ENCODE data around the gene RABGEF1. TPM values are rescaled to one million over a fixed set of nuclear protein-coding genes. Genes with fewer than 3 reads are reported as not detected.

Gene RABGEF1
- total RNA-seq, 1 donor from 2014 or later = 36.5 TPM

- H3K4me3 ChIP-seq = no peak overlapping the region
- H3K4me2 ChIP-seq = no peak overlapping the region
- H3K79me2 ChIP-seq (ENCODE audit: low read depth) = no peaks in the 10 kb centered on the region
- no peak for DNase-seq (ENCODE audit: low spot score)
- H3F3A ChIP-seq (ENCODE audit: low read depth) = no peaks in the 10 kb centered on the region
- no peak overlapping the region for H2AFZ ChIP-seq (replicated peaks)
- Mint-ChIP-seq H3K36me3 (peaks cover 32% of the 10 kb centered on the region), H3K9me3 (peaks cover 28% of the 10 kb centered on the region), H3K27me3 (ENCODE audit: insufficient read depth, low read depth) (peaks cover 5% of the 10 kb centered on the region), H3K4me3 (no peak overlapping the region), H3K27ac (no peak overlapping the region), H3K4me1 (no peaks in the 10 kb centered on the region)
- H3K27ac ChIP-seq = no peak overlapping the region
- no peaks in the 10 kb centered on the region for H4K20me1 ChIP-seq (ENCODE audit: low read depth)
- H3K4me1 ChIP-seq = no peaks in the 10 kb centered on the region
- no peak overlapping the region for H3K9ac ChIP-seq
- no peaks in the 10 kb centered on the region for H3K27me3 ChIP-seq
- TF ChIP-seq, protein P1, sequence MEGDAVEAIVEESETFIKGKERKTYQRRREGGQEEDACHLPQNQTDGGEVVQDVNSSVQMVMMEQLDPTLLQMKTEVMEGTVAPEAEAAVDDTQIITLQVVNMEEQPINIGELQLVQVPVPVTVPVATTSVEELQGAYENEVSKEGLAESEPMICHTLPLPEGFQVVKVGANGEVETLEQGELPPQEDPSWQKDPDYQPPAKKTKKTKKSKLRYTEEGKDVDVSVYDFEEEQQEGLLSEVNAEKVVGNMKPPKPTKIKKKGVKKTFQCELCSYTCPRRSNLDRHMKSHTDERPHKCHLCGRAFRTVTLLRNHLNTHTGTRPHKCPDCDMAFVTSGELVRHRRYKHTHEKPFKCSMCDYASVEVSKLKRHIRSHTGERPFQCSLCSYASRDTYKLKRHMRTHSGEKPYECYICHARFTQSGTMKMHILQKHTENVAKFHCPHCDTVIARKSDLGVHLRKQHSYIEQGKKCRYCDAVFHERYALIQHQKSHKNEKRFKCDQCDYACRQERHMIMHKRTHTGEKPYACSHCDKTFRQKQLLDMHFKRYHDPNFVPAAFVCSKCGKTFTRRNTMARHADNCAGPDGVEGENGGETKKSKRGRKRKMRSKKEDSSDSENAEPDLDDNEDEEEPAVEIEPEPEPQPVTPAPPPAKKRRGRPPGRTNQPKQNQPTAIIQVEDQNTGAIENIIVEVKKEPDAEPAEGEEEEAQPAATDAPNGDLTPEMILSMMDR (IDR thresholded peaks at IDR 0.05) = no peak
- TF ChIP-seq EZH2 (IDR thresholded peaks at IDR 0.05) = no peak
- no peak for TF ChIP-seq EZH2phosphoT487 (IDR thresholded peaks at IDR 0.05)
- H3K36me3 ChIP-seq = peaks cover 3% of the 10 kb centered on the region
- peaks cover 7% of the 10 kb centered on the region for H3K9me3 ChIP-seq (ENCODE audit: low read depth)
These were observed 13.5 kb upstream of the RABGEF1 start for GRCh38 chr7:66727058-66727457.

DNA sequence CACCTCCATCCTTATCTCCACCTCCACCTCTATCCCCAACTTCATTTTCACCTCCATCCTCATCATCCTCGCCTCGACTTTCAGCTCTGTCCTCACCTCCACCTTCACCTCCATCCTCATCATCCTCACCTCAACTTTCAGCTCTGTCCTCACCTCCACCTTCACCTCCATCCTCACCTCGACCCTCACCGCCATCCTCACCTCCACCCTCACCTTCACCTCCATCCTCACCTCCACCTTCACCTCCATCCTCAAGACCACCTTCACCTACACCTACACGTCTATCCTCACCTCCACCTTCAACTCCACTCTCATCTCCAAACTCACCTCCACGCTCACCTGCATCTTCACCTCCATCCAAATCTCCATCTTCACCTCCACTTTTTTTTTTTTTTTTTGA is 12.0 kb upstream of the RABGEF1 start:
- Histone ChIP-seq H3K4me2 (no peak overlapping the region), H2AFZ (replicated peaks) (no peak overlapping the region), H3F3A (ENCODE audit: low read depth) (no peaks in the 10 kb centered on the region), H3K27ac (no peak overlapping the region), H3K9ac (no peak overlapping the region), H3K36me3 (peaks cover 3% of the 10 kb centered on the region), H3K4me3 (no peak overlapping the region), H3K79me2 (ENCODE audit: low read depth) (no peaks in the 10 kb centered on the region), H3K9me3 (ENCODE audit: low read depth) (peaks cover 5% of the 10 kb centered on the region), H3K27me3 (no peaks in the 10 kb centered on the region), H3K4me1 (no peaks in the 10 kb centered on the region), H4K20me1 (ENCODE audit: low read depth) (no peaks in the 10 kb centered on the region)
- Mint-ChIP-seq H3K4me1 (no peaks in the 10 kb centered on the region), H3K9me3 (peaks cover 18% of the 10 kb centered on the region), H3K27ac (no peak overlapping the region), H3K4me3 (no peak overlapping the region), H3K36me3 (peaks cover 24% of the 10 kb centered on the region), H3K27me3 (ENCODE audit: insufficient read depth, low read depth) (peaks cover 5% of the 10 kb centered on the region)
- TF ChIP-seq, protein P1 (IDR thresholded peaks at IDR 0.05) = no peak
- TF ChIP-seq EZH2phosphoT487 (IDR thresholded peaks at IDR 0.05) = no peak
- TF ChIP-seq EZH2 (IDR thresholded peaks at IDR 0.05) = no peak
- DNase-seq (ENCODE audit: low spot score) = no peak

DNA sequence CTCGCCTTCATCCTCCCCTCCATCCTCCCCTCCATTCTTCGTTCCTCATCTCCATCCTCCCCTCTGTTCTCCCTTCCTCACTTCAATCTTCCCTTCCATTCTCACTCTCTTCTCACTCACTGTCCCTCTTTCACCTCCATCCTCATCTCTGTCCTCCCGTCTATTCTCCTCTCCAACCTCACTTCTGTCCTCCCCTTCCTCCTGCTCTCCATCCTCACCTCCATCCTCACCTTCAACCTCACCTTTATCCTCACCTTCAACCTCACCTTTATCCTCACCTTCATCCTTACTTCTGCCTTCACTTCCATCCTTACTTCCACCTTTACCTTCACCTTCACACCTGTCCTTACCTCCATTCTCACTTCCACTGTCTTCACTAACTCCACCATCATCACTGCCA is 11.3 kb upstream of the RABGEF1 start:
- Histone ChIP-seq H3K27ac (no peak overlapping the region), H3K4me1 (no peaks in the 10 kb centered on the region), H3F3A (ENCODE audit: low read depth) (no peaks in the 10 kb centered on the region), H2AFZ (replicated peaks) (no peak overlapping the region), H4K20me1 (ENCODE audit: low read depth) (no peaks in the 10 kb centered on the region), H3K9ac (no peak overlapping the region), H3K36me3 (peaks cover 3% of the 10 kb centered on the region), H3K79me2 (ENCODE audit: low read depth) (no peaks in the 10 kb centered on the region), H3K9me3 (ENCODE audit: low read depth) (no peaks in the 10 kb centered on the region), H3K4me2 (no peak overlapping the region), H3K4me3 (no peak overlapping the region), H3K27me3 (no peaks in the 10 kb centered on the region)
- Mint-ChIP-seq H3K9me3 (peaks cover 14% of the 10 kb centered on the region), H3K27ac (no peak overlapping the region), H3K36me3 (peaks cover 21% of the 10 kb centered on the region), H3K4me3 (no peak overlapping the region), H3K27me3 (ENCODE audit: insufficient read depth, low read depth) (peaks cover 7% of the 10 kb centered on the region), H3K4me1 (no peaks in the 10 kb centered on the region)
- DNase-seq (ENCODE audit: low spot score) = no peak
- TF ChIP-seq EZH2 (IDR thresholded peaks at IDR 0.05) = no peak
- no peak for TF ChIP-seq EZH2phosphoT487 (IDR thresholded peaks at IDR 0.05)
- TF ChIP-seq, protein P1 (IDR thresholded peaks at IDR 0.05) = no peak

Measured in neural progenitor cell (in vitro differentiated cells).